Keratinocyte (primary cell): Measurements from ENCODE around the gene CALML6. TPM values are rescaled to one million over a fixed set of nuclear protein-coding genes. Genes with fewer than 3 reads are reported as not detected.

Source experiments
- DNase-seq: peaks from one replicate; pipeline ENCODE4 v3.0.0-alpha.2; 2011; ENCODE audit warnings: low read depth, missing footprints, low spot score
- FAIRE-seq: peaks from 2 replicates; lab custom pipeline; 2011; peaks lifted over from hg19 to GRCh38; lab: Jason Lieb, UNC
- H2AFZ ChIP-seq: 2 replicates; pipeline ENCODE4 v1.6.0; 2012; ENCODE audit warnings: low read length, control low read depth, inconsistent platforms; ENCODE audit not compliant: control insufficient read depth
- H3K27ac ChIP-seq: 2 replicates; pipeline ENCODE4 v1.5.1; 2011; ENCODE audit warnings: low read length; ENCODE audit not compliant: control insufficient read depth, insufficient read depth
- H3K27me3 ChIP-seq: 3 replicates; pipeline ENCODE4 v1.6.0; 2011; ENCODE audit warnings: low read length; ENCODE audit not compliant: control insufficient read depth, insufficient read depth; ENCODE audit errors: extremely low read depth
- H3K36me3 ChIP-seq, 2 experiments: 2 replicates in 1 of 2; 3 replicates in 1 of 2; pipeline ENCODE4 v1.5.1; 2011; ENCODE audit warnings: low read length in 2 of 2, mild to moderate bottlenecking in 1 of 2; ENCODE audit not compliant: control insufficient read depth in 2 of 2, insufficient read depth in 2 of 2; ENCODE audit errors: extremely low read depth in 1 of 2
- H3K4me1 ChIP-seq: 3 replicates; pipeline ENCODE4 v1.5.1; 2011; ENCODE audit warnings: low read length; ENCODE audit not compliant: control insufficient read depth, insufficient read depth; ENCODE audit errors: extremely low read depth
- H3K4me2 ChIP-seq: 3 replicates; pipeline ENCODE4 v1.6.0; 2011; ENCODE audit warnings: low read depth, low read length; ENCODE audit not compliant: control insufficient read depth, insufficient read depth; ENCODE audit errors: extremely low read depth
- H3K4me3 ChIP-seq, 3 experiments: fragments of 200-600 bp in 1 of 3; sonication (generic) in 1 of 3; 2 replicates in 2 of 3; 3 replicates in 1 of 3; pipeline ENCODE4 v1.5.1; 2011 to 2016; ENCODE audit warnings: low read length in 3 of 3, mild to moderate bottlenecking in 3 of 3, control low read depth in 2 of 3, inconsistent platforms in 1 of 3, low read depth in 1 of 3, mixed read lengths in 1 of 3, mixed run types in 1 of 3, moderate library complexity in 1 of 3; ENCODE audit not compliant: control insufficient read depth in 2 of 3, insufficient read depth in 2 of 3; ENCODE audit errors: extremely low read depth in 1 of 3
- H3K79me2 ChIP-seq: 2 replicates; pipeline ENCODE4 v1.6.0; 2012; ENCODE audit warnings: low read length; ENCODE audit not compliant: control insufficient read depth, insufficient read depth
- H3K9ac ChIP-seq: 3 replicates; pipeline ENCODE4 v1.6.0; 2011; ENCODE audit warnings: low read length; ENCODE audit not compliant: control insufficient read depth, insufficient read depth; ENCODE audit errors: extremely low read depth
- H3K9me1 ChIP-seq: 3 replicates; pipeline ENCODE4 v1.6.0; 2011; ENCODE audit warnings: low read length; ENCODE audit not compliant: control insufficient read depth, insufficient read depth; ENCODE audit errors: extremely low read depth
- H3K9me3 ChIP-seq: 2 replicates; pipeline ENCODE4 v1.5.1; 2012; ENCODE audit warnings: low read depth, low read length; ENCODE audit not compliant: control insufficient read depth
- H4K20me1 ChIP-seq: 3 replicates; pipeline ENCODE4 v1.6.0; 2011; ENCODE audit warnings: low read length; ENCODE audit not compliant: control insufficient read depth, insufficient read depth; ENCODE audit errors: extremely low read depth
- CTCF ChIP-seq, 3 experiments: IDR thresholded peaks in 1 of 3; conservative IDR thresholded peaks in 1 of 3; optimal IDR thresholded peaks in 1 of 3; 2 replicates in 2 of 3; 3 replicates in 1 of 3; pipeline versions ENCODE3 to v1.5.1; 2011; ENCODE audit warnings: low read length in 3 of 3, mild to moderate bottlenecking in 3 of 3, moderate library complexity in 2 of 3, control low read depth in 1 of 3, inconsistent platforms in 1 of 3; ENCODE audit not compliant: insufficient read depth in 2 of 3; ENCODE audit errors: extremely low read depth in 1 of 3
- EZH2 ChIP-seq: IDR thresholded peaks from one replicate; pipeline ENCODE4 v1.6.1; 2012; ENCODE audit warnings: inconsistent platforms, mild to moderate bottlenecking, low read length, moderate library complexity
- dilution Hi-C: fragments of 300-500 bp; cut with MboI; formaldehyde crosslinking; loops from one replicate; pipeline ENCODE4 v1.7.0; 2020; ENCODE audit warnings: low sequenced_read_pairs; ENCODE audit not compliant: extremely low pct_ligation_motif_present
- polyA plus RNA-seq, 5 experiments: library from polyadenylated mRNA; depleted of rRNA in 3 of 5; stranded (reverse) in 3 of 5; stranded (forward) in 1 of 5; unstranded in 1 of 5; fragments of >200 nt; gene quantifications; 1 replicate in 1 of 5; 2 replicates in 3 of 5; 3 replicates in 1 of 5; pipeline versions ENCODE4 v1.2.1 to v1.2.3, GENCODE V29; 2011 to 2012; ENCODE audit warnings: missing spikeins in 2 of 5, low read depth in 1 of 5, low replicate concordance in 1 of 5

Gene CALML6
- polyA plus RNA-seq, 1 donor (not counting 4 experiments of a cell fraction or from before 2014, with no cell fraction given), result 0.08 TPM

DNA sequence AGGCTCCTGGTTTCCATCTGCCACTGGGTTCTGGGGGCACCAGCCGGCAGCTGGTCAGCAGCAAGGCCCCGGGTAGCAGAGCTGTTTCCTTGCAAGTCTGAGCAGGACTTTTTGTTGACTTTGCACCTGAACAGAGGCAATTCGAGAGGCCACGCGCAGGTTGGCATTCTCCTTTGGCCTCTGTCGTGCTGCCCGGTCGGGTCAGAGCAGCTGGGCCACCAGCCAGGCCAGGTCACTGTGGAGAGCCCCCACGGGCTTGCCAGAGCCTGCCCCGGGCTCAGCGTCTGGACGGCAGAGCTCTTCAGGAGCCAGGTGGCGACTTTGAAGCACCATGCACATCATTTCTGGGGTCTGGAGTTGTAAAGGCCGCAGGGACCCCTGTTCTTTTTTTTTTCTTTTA is 32.4 kb downstream of the CALML6 start:
- Histone ChIP-seq H3K27me3 (peaks cover 9% of the 10 kb centered on the region), H2AFZ (no peak overlapping the region)
- no peak for FAIRE-seq

DNA sequence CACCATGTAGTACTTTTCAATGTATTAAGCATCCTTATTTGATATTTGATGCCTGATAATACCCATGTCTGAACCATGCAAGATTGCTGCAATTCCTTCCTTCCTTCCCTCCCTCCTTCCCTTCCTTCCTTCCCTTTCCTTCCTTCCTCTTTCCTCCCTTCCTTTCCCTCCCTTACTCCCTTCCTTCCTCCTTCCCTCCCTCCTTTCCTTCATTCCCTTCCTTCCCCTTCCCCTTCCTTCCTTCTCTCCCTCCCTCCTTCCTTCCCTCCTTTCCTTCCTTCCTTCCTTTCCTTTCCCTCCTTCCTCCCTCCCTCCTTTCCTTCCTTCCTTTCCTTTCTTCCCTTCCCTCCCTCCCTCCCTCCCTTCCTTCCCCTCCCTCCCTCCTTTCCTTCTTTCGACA is 33.7 kb downstream of the CALML6 start:
- dilution Hi-C loops, result no loop called here
- no peak overlapping the region for H3K4me3 ChIP-seq
- no peaks in the 10 kb centered on the region for H3K9me3 ChIP-seq
- H3K9me1 ChIP-seq, result no peaks in the 10 kb centered on the region
- no peak overlapping the region for H2AFZ ChIP-seq
- no peak overlapping the region for H3K4me2 ChIP-seq
- DNase-seq, result no peak
- peaks cover under 1% of the 10 kb centered on the region for H3K4me1 ChIP-seq
- no peak for FAIRE-seq
- no peak for TF ChIP-seq EZH2
- TF ChIP-seq CTCF (optimal IDR thresholded peaks at IDR 0.05 in 1 of 3, IDR thresholded peaks at IDR 0.05 in 1 of 3, conservative IDR thresholded peaks at IDR 0.05 in 1 of 3; ENCODE audit: extremely low read depth in 1 of 3, insufficient read depth in 2 of 3, low read length in 3 of 3), result no peak
- H3K79me2 ChIP-seq, result no peaks in the 10 kb centered on the region
- H3K27me3 ChIP-seq, result peaks cover 9% of the 10 kb centered on the region
- no peaks in the 10 kb centered on the region for H3K36me3 ChIP-seq
- no peak overlapping the region for H3K9ac ChIP-seq
- no peak overlapping the region for H3K27ac ChIP-seq
- H4K20me1 ChIP-seq, result no peaks in the 10 kb centered on the region

More for the DNA sequence above, 32.4 kb downstream of the CALML6 start:
- DNase-seq, result no peak
- H3K9me3 ChIP-seq, result no peaks in the 10 kb centered on the region
- H3K4me3 ChIP-seq, result no peak overlapping the region
- no peak overlapping the region for H3K9ac ChIP-seq
- no peak overlapping the region for H3K4me2 ChIP-seq
- no peak for TF ChIP-seq EZH2
- TF ChIP-seq CTCF (optimal IDR thresholded peaks at IDR 0.05 in 1 of 3, IDR thresholded peaks at IDR 0.05 in 1 of 3, conservative IDR thresholded peaks at IDR 0.05 in 1 of 3; ENCODE audit: extremely low read depth in 1 of 3, insufficient read depth in 2 of 3, low read length in 3 of 3), result no peak
- H3K36me3 ChIP-seq, result no peaks in the 10 kb centered on the region
- no peaks in the 10 kb centered on the region for H4K20me1 ChIP-seq
- no peaks in the 10 kb centered on the region for H3K79me2 ChIP-seq
- H3K4me1 ChIP-seq, result peaks cover 13% of the 10 kb centered on the region
- no peak overlapping the region for H3K27ac ChIP-seq
- no peaks in the 10 kb centered on the region for H3K9me1 ChIP-seq
- dilution Hi-C loops, result no loop called here
